Measurements from ENCODE around the gene DNMT3A. TPM values are rescaled to one million over a fixed set of nuclear protein-coding genes. Genes with fewer than 3 reads are reported as not detected.

The DNMT3A gene
- total RNA-seq, 2 donors from 2014 or later = 83.1 to 89.6 TPM

DNA sequence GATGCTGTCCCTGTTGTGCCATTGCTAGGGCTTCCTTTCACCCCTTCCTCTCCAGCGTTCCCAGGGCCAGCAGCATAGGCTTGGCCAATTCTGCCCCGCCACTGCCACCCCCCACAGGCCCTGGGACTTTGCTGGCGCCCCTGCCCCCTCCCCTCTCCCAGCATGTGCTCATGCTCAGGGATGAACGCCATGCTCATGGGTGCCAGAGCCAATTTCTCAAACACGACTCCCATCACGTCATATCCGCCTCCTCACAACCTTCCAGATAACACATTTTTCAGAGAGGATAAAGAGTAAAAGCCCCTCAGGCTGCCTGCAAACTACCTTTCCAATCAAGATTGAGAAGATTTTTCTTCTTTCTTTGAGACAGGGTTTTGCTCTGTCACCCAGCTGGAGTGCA, 48.6 kb downstream of the DNMT3A start:
- DNase-seq (ENCODE audit: low spot score in 2 of 2) (no peak), ATAC-seq (no peak)
- no peaks in the 10 kb centered on the region for H3K9me3 Mint-ChIP-seq
- H3K27ac Mint-ChIP-seq = no peak overlapping the region
- peaks cover 0 to 11% of the 10 kb centered on the region in 2 donors for H3K36me3 Mint-ChIP-seq

DNA sequence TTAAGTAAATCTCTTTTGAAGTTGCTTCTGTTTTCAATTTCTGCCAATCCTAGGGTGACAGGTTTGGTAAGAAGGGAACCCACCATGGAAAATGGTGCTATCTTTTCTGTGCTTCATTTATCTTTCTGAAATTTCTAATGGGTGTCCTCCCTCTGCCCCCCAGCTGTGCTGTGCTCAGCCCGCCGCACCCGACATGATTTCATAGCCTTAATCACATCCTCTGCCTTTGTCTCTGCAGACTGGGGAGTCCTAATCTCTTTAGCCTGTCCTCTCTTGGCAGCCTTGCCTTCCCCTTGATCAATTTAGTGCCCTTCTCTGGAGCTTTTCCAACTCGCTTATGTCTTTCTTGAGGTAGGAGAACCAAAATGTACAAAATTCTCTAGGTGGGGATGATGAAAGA, 49.3 kb downstream of the DNMT3A start:
- H3K36me3 Mint-ChIP-seq = peaks cover 0 to 11% of the 10 kb centered on the region in 2 donors
- ATAC-seq (no peak), DNase-seq (ENCODE audit: low spot score in 2 of 2) (no peak)
- H3K27ac Mint-ChIP-seq = peak overlapping the region in 1 of 2 donors; percentile 93
- no peaks in the 10 kb centered on the region for H3K9me3 Mint-ChIP-seq

DNA sequence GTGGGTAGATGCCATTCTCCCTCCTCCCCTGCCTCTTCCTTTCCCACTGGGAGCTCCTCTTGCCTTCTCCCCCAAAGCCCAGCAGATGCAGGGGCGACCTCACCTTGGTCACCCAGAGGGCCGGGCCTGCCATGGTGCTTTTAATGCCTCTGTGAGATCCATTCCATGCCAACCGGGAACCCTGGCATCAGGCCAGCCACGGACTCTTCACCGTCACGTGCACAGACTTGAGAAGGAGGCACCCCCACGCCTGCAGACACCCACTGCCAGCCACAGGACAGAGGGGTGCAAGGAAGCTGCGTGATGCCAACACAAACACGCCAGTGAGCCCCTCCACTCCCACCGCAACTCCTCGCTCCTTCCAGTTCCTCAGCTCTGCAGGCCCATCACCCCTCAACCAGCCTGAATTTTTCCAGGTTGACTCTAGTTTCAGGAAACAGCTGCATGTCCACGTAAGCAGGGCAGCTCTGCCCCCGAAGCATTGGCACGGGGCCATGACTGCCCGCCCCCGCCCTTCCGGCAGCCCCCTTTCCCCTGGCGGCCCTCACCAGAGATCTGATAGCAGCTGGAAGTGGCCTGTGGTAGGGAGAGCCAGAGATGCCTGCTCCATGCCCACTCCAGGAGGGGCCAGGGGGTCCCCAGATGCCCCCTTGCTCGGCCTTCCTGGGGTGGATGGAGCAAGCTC, 50.8 kb downstream of the DNMT3A start:
- DNase-seq (ENCODE audit: low spot score in 2 of 2) (no peak), ATAC-seq (no peak)
- Mint-ChIP-seq H3K36me3 (peaks cover 0 to 20% of the 10 kb centered on the region in 2 donors), H3K9me3 (no peaks in the 10 kb centered on the region), H3K27ac (peak overlapping the region in 1 of 2 donors; percentile 68)

DNA sequence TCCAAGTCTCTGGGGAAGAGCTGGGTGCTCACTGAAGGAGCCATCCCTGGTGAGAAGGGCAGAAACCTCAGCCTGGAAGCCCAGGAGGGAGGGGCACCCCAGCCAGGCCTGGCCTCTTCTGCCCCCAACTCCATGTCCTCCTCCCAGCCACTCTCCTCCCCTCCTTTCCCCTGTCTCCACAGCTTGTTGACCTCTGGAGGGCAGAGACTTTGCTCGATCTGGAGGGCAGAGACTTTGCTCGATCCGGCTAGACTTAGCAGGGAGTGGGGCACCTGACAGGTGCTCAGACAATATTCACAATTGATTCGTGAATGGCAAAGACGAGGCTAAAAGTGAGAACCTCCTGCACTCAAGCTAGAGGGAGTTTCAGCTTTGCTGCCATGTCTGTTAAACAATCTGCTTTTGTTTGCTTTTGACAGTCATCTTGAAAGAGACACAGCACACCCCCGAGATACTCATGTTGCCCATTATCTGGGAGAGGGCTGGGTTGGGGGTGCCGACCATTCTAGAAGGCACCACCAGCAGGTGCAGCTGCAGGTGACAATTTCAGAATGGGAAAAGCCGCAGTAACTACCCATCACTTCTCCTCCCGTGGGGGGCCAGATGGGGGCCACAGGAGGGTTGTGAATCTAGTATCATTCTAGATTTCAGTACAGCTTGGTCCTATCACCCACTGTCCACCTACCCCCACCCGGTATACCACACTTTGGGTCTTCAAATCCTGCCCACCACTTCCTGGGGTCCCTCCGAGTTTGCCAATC, 54.8 kb downstream of the DNMT3A start:
- H3K36me3 Mint-ChIP-seq = peaks cover 0 to 13% of the 10 kb centered on the region in 2 donors
- peak overlapping the region; percentile 89 to 94 for H3K27ac Mint-ChIP-seq
- DNase-seq (ENCODE audit: low spot score in 2 of 2) (no peak), ATAC-seq (peak in 1 of 2 donors; percentile 25)
- H3K9me3 Mint-ChIP-seq = no peaks in the 10 kb centered on the region

DNA sequence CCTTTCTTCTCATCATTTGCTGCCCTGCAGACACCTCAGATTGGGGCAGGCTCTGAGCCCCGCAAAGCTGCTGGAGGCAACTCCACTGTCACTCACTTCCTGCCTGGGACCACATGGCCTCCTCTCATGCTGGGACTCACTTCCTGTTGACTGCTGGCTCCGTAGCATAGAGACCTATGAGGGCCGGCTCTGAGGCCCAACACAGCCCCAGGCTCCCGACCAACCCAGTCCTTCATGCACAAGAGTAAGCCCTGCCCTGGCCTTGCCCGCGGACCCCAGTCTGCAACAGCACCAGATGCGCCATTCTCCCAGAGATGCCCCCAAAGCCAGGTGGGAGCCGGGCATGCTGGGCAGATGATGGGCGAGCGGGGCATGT, 55.7 kb downstream of the DNMT3A start:
- no peaks in the 10 kb centered on the region for H3K9me3 Mint-ChIP-seq
- H3K36me3 Mint-ChIP-seq = peaks cover 2 to 19% of the 10 kb centered on the region in 2 donors
- DNase-seq (ENCODE audit: low spot score in 2 of 2) (peak; percentile 61 to 77), ATAC-seq (peak; percentile 95 to 100)
- peak overlapping the region; percentile 89 to 94 for H3K27ac Mint-ChIP-seq

DNA sequence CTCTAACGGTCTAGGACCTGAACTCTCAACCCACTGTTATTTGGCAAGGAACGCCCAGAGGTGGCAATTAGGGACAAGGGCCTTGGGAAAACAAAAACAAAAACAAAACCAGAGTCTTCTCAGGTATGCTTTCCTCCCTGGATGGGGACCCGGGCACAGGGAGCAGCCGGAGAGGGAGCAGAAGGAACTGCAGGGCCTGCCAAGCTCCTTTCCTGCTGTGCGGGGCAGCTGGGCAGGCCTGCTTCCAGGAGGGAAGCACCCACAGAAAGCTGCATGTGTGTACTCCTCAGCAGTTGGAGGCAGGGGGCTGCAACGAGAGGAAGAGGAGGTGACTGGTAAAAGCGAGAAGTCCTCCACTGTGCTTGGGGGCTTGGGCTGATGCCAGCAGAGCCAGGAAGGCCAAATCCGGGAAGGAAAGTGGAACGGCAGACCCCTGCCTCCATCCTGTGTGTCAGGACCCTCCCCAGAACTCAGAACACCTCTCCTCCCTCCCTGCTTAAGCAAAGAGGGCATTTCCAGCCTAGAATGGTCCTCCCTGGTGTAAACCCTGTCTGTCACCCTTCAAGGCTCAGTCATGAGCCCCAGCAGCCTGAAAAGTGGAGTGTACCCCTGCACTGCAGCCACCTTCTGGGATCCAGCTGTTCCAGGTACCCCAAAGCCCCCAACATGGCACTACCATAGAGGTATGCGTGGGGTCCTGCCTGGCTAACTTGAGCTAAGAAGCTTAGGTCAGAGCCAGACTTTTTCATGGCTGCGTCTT, 56.3 kb downstream of the DNMT3A start:
- no peaks in the 10 kb centered on the region for H3K9me3 Mint-ChIP-seq
- H3K27ac Mint-ChIP-seq = peak overlapping the region; percentile 89 to 94
- peaks cover 7 to 25% of the 10 kb centered on the region in 2 donors for H3K36me3 Mint-ChIP-seq
- no peak for DNase-seq (ENCODE audit: low spot score in 2 of 2)
- ATAC-seq = peak in 1 of 2 donors; percentile 23

DNA sequence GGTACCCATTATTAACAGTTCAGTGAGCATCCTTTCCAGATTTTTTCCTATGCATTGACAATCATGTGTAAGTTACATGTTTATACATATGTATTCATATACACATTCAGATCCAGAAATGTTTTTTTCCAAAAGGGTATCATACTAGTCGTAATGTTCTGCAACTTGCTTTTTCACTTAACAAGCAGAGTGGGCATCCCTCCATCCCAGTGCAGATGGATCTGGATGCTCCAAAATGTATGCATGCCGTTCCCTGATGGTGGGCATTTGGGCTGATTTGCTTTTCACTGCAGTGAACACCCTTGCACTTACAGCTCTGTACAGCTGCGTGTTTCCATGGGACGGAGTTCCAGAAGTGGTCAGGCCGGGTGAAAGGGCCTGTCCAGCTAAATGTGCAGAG, 57.0 kb downstream of the DNMT3A start:
- no peaks in the 10 kb centered on the region for H3K9me3 Mint-ChIP-seq
- no peak for DNase-seq (ENCODE audit: low spot score in 2 of 2)
- peak overlapping the region in 1 of 2 donors; percentile 89 for H3K27ac Mint-ChIP-seq
- H3K36me3 Mint-ChIP-seq = peaks cover 9 to 32% of the 10 kb centered on the region in 2 donors
- no peak for ATAC-seq

DNA sequence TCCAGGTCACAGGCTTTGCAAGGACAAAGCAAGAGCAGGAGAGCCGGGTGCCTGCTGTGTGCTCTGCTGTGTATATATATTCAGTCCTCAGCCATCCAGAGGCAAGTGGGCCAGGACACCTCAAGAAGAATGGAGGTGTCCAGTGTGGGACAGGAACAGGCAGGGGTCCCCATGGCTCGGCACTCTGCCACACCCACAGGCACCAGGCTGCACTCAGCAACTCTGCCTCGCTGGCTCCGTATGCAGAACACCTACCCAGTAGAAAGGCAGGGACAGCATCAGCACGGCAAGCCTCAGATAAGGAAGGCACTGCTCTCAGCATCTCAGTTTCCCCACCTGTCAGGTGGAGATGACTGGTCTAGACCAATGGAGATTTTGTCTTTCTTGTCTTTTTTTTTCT, 57.8 kb downstream of the DNMT3A start:
- H3K9me3 Mint-ChIP-seq = no peaks in the 10 kb centered on the region
- no peak for DNase-seq (ENCODE audit: low spot score in 2 of 2)
- no peak for ATAC-seq
- peaks cover 9 to 36% of the 10 kb centered on the region in 2 donors for H3K36me3 Mint-ChIP-seq
- H3K27ac Mint-ChIP-seq = no peak overlapping the region

DNA sequence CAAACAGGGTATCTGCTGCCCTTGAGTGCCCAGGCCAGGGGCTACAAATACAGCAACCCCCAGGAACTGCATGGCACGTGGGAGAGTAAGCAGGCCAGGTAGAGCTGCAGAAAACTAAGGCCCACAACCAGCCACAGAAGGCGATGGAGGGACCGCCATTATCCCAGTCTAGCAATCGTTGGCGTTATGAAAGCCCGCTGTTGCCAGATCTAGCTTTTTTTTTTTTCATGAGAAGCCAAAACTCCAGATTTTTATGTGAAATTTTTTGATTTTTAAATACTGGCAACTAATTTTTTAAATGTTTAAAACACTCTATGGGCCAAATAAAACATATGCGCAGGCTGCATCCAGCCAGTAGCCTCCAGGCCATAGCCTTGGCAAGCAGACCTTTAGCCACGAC, 59.8 kb downstream of the DNMT3A start:
- no peak for DNase-seq (ENCODE audit: low spot score in 2 of 2)
- no peaks in the 10 kb centered on the region for H3K9me3 Mint-ChIP-seq
- H3K27ac Mint-ChIP-seq = no peak overlapping the region
- H3K36me3 Mint-ChIP-seq = peaks cover 9 to 44% of the 10 kb centered on the region in 2 donors
- ATAC-seq = no peak

DNA sequence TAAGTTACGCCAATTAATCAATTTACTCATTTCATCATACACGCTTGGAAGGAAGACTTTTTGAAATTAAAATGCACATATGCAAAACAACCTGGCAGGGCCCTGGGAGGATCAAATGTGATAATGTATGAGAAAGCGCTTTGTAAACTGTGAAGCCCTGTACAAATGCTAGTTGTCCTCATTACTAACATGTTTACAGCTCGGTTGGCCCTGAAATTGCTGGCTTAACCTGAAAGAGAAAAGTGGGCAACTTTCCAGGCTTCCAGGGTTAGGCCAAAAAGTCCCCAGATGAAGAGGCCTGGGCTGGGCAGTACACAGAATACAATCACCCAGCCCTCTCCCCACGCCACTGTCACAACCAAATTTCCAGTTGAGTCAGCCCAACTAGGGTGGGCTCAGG, 60.2 kb downstream of the DNMT3A start:
- DNase-seq (ENCODE audit: low spot score in 2 of 2) (no peak), ATAC-seq (no peak)
- H3K27ac Mint-ChIP-seq = no peak overlapping the region
- H3K9me3 Mint-ChIP-seq = no peaks in the 10 kb centered on the region
- peaks cover 9 to 41% of the 10 kb centered on the region in 2 donors for H3K36me3 Mint-ChIP-seq

DNA sequence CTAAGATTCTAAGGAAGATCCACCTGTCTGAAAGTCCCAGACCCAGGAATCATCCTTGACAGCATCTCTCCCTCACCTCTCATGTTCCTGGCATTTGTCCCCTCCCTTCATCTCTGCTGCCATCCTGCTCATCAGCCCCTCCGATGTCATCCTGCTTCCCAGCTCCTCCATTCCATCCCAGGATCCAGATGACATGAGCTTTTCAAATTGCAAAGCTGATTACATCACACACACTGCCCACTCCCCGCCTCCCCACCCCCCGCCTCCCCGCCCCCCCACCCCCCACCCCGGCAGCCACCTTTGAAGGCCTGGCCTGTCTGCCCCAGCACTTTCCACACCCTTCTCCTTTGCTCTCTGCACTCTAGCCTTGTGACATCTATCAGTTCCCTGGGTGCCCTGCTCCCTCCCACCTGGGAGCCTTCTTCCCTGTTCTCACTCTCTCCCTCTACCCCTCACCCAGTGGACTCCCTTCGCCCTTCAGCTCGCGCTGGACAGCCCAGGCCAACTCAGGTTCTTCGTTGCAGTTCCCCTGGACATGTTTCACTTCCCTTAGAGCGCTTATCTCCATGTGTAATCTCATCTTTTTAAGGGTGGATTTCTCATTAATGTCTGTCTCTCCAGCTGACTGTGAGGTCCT, 61.6 kb downstream of the DNMT3A start:
- H3K36me3 Mint-ChIP-seq = peaks cover 9 to 35% of the 10 kb centered on the region in 2 donors

DNA sequence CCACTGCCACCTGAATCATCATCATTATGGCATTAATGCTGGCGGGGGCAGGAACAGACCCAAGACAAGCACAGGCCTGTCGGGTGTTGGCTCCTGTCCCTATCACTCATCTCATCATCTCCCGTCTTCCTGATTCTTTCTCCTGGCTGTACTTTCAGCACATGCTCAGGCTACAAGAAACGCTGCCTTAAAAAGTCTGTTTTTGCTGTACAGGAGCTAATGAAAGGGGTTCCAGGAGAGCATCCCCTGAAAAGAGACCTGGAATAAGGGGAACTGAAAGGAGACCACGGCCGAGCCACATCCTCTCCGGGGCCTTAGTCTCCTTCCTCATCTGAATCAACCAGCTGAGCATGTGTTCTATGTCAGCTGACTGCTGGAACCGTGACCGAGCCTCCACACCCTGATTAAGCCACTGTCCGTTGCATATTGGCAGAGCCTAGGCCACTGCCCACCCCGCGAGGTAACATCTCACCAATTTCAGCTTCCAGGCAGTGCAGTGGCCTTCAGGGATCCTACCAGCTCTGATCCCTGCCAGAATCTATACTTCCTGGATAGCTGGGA, 62.6 kb downstream of the DNMT3A start:
- DNase-seq (ENCODE audit: low spot score in 2 of 2) = peak in 1 of 2 donors; percentile 61
- peak overlapping the region; percentile 70 to 79 for H3K27ac Mint-ChIP-seq
- ATAC-seq = peak in 1 of 2 donors; percentile 53
- H3K9me3 Mint-ChIP-seq = no peaks in the 10 kb centered on the region
- peaks cover 9 to 40% of the 10 kb centered on the region in 2 donors for H3K36me3 Mint-ChIP-seq

More for the DNA sequence above, 61.6 kb downstream of the DNMT3A start:
- DNase-seq (ENCODE audit: low spot score in 2 of 2) (no peak), ATAC-seq (no peak)
- Mint-ChIP-seq H3K9me3 (no peaks in the 10 kb centered on the region), H3K27ac (peak overlapping the region; percentile 53 to 70)

DNA sequence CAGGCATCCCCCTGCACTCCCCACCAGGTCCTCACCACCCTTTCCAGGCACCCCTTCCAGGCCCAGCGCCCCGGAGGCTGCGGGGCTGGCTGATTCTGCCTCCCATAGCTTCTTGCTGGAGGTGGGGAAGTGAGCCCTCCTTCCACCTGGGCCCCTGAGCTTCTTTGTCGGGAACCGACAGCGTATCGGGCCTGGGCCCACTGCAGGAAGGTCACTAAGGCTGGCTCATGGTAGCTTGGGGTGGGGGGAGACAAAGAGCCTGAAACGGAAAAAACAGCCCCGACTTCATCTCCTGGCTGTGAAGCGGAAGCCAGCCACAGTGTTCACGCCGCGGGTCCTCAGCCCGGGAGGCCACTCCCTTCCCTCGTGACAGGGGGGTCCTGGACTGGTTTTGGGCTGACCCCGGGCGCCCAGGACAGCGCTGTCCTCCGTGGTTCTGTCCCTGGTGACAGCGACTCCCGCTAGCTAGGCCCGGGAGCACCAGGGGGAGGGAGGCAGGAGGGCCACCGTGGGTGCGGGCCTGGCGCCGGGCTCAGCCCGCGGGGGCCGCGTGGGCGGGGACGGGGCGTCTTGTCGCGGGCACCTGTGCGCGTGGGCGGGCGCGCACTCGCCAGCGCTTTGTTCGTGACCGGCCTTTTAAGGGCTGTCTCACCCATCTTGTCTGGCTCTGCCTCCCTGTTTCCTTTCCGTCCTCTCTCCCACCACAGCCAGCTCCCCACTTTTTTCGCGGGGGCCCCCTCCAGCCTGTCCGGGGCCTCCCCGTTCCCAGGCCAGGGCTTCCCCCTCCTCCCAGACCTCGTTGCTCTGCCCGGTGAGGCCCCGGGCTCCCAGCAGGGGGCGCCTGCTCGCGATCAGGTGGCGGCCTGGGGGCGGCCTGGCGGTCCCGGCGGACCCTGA, 64.9 kb downstream of the DNMT3A start:
- Mint-ChIP-seq H3K36me3 (peaks cover 14 to 57% of the 10 kb centered on the region in 2 donors), H3K9me3 (no peaks in the 10 kb centered on the region)
- peak; percentile 76 for ATAC-seq

DNA sequence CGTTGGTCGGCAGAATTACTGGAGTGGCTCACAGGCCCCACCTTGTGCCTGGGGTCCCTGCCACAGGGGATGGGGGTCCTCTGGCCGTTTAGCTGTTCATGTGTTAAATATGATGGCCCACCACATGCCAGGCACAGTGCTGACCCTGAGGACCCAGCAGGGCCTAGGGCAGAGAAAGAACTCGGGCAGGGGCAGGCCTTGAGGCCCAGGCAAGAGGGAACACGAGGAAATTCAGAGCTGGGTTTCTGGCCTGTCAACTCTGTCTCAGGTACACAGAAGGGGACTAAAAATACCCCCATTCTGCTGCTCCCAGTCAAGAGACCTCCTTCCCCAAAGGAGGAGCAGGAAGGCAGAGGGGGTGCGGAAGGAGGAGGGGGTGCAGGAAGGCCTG, 66.2 kb downstream of the DNMT3A start:
- Mint-ChIP-seq H3K36me3 (peaks cover 8 to 49% of the 10 kb centered on the region in 2 donors), H3K27ac (peak overlapping the region; percentile 89 to 96), H3K9me3 (no peaks in the 10 kb centered on the region)
- DNase-seq (ENCODE audit: low spot score in 2 of 2) (no peak), ATAC-seq (no peak)

More for the DNA sequence above, 64.9 kb downstream of the DNMT3A start:
- H3K27ac Mint-ChIP-seq = peak overlapping the region; percentile 89 to 96
- peak; percentile 92 to 93 for DNase-seq (ENCODE audit: low spot score in 2 of 2)

DNA sequence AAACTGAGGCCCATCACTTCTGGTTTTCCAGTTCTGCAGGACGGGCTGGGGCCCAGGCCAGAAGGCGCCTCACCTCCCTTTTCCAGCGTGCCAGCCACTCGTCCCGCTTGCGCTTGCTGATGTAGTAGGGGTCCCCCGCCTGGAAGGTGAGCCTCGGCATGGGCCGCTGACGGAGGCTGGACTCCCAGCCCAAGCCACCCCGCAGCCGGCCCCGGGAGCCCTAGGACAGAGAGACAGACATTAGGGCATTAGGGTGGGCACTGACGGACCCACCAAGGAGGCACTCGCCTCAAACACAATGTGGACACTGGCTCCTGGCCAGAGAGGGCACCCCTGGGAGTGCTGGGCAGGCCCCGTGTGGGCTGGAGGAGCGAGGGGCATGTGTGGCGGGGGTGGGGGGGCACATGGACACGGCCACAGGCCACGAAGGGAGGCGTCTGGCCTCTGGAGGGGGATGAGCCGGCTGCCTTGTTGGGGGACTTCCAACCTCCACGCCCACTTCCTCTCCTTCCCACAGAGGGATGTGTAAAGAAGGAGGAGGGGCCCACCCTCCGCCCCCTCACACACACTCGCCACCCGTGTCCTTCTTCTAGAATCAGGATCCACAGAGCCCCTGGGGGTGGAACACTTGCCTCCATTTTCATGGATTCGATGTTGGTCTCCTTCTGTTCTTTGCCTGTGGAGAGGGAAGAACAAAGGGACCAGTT, 66.7 kb downstream of the DNMT3A start:
- no peak for DNase-seq (ENCODE audit: low spot score in 2 of 2)
- peak in 1 of 2 donors; percentile 12 for ATAC-seq
- Mint-ChIP-seq H3K9me3 (no peaks in the 10 kb centered on the region), H3K36me3 (peaks cover 5 to 47% of the 10 kb centered on the region in 2 donors), H3K27ac (peak overlapping the region; percentile 89 to 96)

All from activated naive CD4-positive, alpha-beta T cell treated with anti-CD3 and anti-CD28 coated beads, Interleukin-2, amount 50 U/mL, for 72 hours (primary cell).